ENCODE results near the gene GRIFIN.

Gene GRIFIN

DNA sequence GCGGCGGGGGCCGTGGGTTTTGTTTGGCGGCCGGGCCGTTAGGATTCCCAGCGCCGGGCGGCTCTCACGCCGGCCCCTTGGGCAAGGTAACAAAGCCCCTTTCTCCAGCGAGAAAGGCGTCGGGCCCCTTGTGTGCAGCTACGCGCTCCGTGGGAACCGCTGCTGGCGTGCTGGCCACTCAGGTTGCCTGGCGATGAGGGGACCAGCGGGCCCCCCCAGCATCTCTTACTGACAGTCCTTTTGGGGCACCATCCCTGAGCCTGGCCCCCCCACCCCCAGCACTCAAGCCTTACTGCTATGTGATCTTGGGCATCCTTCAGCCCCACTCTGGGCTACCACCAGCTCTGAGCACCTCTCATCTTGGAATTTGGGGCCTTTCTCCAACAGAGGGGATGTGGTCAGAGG, 45.1 kb upstream of the GRIFIN start:
- no peaks in the 10 kb centered on the region for H3K9me3 ChIP-seq (replicated peaks; ENCODE audit: insufficient read depth, low read length)
- no peak overlapping the region for H3K4me2 ChIP-seq (ENCODE audit: low read depth, low read length)
- peaks cover 89% of the 10 kb centered on the region for H3K27me3 ChIP-seq (replicated peaks; ENCODE audit: insufficient read depth, low read length)
- H3K9ac ChIP-seq (ENCODE audit: low read length), result no peak overlapping the region
- H3K4me3 ChIP-seq (ENCODE audit: low read length), result no peak overlapping the region
- no peaks in the 10 kb centered on the region for H4K20me1 ChIP-seq (ENCODE audit: insufficient read depth, low read length)
- TF ChIP-seq, protein P1, sequence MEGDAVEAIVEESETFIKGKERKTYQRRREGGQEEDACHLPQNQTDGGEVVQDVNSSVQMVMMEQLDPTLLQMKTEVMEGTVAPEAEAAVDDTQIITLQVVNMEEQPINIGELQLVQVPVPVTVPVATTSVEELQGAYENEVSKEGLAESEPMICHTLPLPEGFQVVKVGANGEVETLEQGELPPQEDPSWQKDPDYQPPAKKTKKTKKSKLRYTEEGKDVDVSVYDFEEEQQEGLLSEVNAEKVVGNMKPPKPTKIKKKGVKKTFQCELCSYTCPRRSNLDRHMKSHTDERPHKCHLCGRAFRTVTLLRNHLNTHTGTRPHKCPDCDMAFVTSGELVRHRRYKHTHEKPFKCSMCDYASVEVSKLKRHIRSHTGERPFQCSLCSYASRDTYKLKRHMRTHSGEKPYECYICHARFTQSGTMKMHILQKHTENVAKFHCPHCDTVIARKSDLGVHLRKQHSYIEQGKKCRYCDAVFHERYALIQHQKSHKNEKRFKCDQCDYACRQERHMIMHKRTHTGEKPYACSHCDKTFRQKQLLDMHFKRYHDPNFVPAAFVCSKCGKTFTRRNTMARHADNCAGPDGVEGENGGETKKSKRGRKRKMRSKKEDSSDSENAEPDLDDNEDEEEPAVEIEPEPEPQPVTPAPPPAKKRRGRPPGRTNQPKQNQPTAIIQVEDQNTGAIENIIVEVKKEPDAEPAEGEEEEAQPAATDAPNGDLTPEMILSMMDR (IDR thresholded peaks at IDR 0.05; ENCODE audit: low read length), result no peak
- TF ChIP-seq EZH2phosphoT487 (IDR thresholded peaks at IDR 0.05; ENCODE audit: low read length) (no peak), EZH2 (optimal IDR thresholded peaks at IDR 0.05; ENCODE audit: low read depth, low read length) (no peak)
- H3K4me1 ChIP-seq (ENCODE audit: low read length), result no peaks in the 10 kb centered on the region
- H2AFZ ChIP-seq (ENCODE audit: low read length), result no peak overlapping the region
- H3K27ac ChIP-seq (ENCODE audit: low read length), result no peak overlapping the region
- no peaks in the 10 kb centered on the region for H3F3A ChIP-seq (ENCODE audit: insufficient read depth, low read length)
- H3K9me2 ChIP-seq (replicated peaks; ENCODE audit: insufficient read depth, low read length), result no peaks in the 10 kb centered on the region
- H3K79me2 ChIP-seq (ENCODE audit: low read length), result no peaks in the 10 kb centered on the region
- no peaks in the 10 kb centered on the region for H3K36me3 ChIP-seq (replicated peaks; ENCODE audit: insufficient read depth, low read length)
- DNase-seq, result no peak

DNA sequence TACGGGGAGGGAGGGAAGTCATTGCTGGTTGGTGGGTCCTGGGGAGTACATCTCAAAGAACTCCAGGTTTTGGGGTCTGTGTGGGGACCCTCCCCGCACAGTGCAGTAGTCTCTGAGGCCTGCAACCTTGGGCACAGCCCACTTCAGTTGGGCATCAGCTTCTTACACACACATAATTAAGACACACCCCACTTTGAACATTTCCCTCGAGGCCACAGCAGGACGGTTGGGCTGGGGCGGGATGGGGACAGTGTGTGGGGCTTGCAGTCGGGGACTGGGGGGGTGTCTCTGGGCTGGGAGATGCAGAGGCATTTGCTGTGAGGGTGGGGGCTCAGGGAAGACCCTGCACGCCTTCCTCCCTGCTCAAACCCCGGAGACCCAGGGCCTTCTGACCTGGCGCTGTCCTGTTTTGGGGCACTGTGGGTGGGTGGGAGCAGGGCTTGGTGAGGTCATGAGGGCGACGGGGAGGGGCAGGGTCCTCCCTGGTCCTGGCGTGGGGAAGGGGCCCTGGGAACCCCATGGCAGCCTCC, 44.6 kb upstream of the GRIFIN start:
- Histone ChIP-seq H3K27me3 (replicated peaks; ENCODE audit: insufficient read depth, low read length) (peaks cover 89% of the 10 kb centered on the region), H3K4me2 (ENCODE audit: low read depth, low read length) (no peak overlapping the region), H2AFZ (ENCODE audit: low read length) (no peak overlapping the region), H3K9me3 (replicated peaks; ENCODE audit: insufficient read depth, low read length) (no peaks in the 10 kb centered on the region), H4K20me1 (ENCODE audit: insufficient read depth, low read length) (no peaks in the 10 kb centered on the region), H3K9ac (ENCODE audit: low read length) (no peak overlapping the region), H3K4me1 (ENCODE audit: low read length) (no peaks in the 10 kb centered on the region), H3K36me3 (replicated peaks; ENCODE audit: insufficient read depth, low read length) (no peaks in the 10 kb centered on the region), H3K4me3 (ENCODE audit: low read length) (no peak overlapping the region), H3F3A (ENCODE audit: insufficient read depth, low read length) (no peaks in the 10 kb centered on the region), H3K79me2 (ENCODE audit: low read length) (no peaks in the 10 kb centered on the region), H3K9me2 (replicated peaks; ENCODE audit: insufficient read depth, low read length) (no peaks in the 10 kb centered on the region), H3K27ac (ENCODE audit: low read length) (no peak overlapping the region)
- TF ChIP-seq EZH2 (optimal IDR thresholded peaks at IDR 0.05; ENCODE audit: low read depth, low read length), result no peak
- TF ChIP-seq EZH2phosphoT487 (IDR thresholded peaks at IDR 0.05; ENCODE audit: low read length), result no peak
- TF ChIP-seq, protein P1 (IDR thresholded peaks at IDR 0.05; ENCODE audit: low read length), result no peak
- no peak for DNase-seq

DNA sequence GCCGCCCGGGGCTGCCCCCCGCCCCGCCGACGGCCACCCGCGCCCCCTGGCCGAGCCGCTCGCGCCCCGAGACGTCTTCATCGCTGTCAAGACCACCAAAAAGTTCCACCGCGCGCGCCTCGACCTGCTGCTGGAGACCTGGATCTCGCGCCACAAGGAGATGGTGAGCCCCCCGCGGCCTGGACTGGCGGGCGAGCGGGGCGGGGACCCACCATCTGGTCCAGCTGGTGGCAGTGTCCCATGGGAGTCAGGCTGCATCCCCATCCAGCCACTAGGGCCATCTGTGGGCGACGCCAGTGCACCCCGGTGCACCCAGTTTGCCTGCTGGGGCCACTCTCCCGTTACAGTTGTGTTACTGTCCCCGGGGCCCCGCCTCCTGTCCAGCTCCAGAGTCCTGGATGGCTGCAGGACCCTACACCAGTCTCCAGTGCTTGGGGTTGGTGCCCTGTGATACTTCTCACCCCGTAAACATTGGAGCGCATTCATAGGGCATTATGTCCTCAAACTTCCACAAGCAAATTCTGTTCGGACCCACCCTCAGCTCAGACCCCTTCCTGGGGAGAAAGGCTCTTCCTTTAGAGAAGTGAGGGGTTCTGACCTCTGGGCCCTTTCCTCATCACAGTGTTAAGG, 44.0 kb upstream of the GRIFIN start:
- no peaks in the 10 kb centered on the region for H4K20me1 ChIP-seq (ENCODE audit: insufficient read depth, low read length)
- no peaks in the 10 kb centered on the region for H3K9me3 ChIP-seq (replicated peaks; ENCODE audit: insufficient read depth, low read length)
- no peak overlapping the region for H2AFZ ChIP-seq (ENCODE audit: low read length)
- H3K9ac ChIP-seq (ENCODE audit: low read length), result no peak overlapping the region
- TF ChIP-seq EZH2phosphoT487 (IDR thresholded peaks at IDR 0.05; ENCODE audit: low read length), result no peak
- TF ChIP-seq EZH2 (optimal IDR thresholded peaks at IDR 0.05; ENCODE audit: low read depth, low read length), result no peak
- TF ChIP-seq, protein P1 (IDR thresholded peaks at IDR 0.05; ENCODE audit: low read length), result no peak
- H3K4me2 ChIP-seq (ENCODE audit: low read depth, low read length), result no peak overlapping the region
- no peak overlapping the region for H3K4me3 ChIP-seq (ENCODE audit: low read length)
- H3K79me2 ChIP-seq (ENCODE audit: low read length), result no peaks in the 10 kb centered on the region
- H3K36me3 ChIP-seq (replicated peaks; ENCODE audit: insufficient read depth, low read length), result no peaks in the 10 kb centered on the region
- H3K27ac ChIP-seq (ENCODE audit: low read length), result no peak overlapping the region
- peaks cover 87% of the 10 kb centered on the region for H3K27me3 ChIP-seq (replicated peaks; ENCODE audit: insufficient read depth, low read length)
- no peak for DNase-seq
- H3K9me2 ChIP-seq (replicated peaks; ENCODE audit: insufficient read depth, low read length), result no peaks in the 10 kb centered on the region
- H3F3A ChIP-seq (ENCODE audit: insufficient read depth, low read length), result no peaks in the 10 kb centered on the region
- H3K4me1 ChIP-seq (ENCODE audit: low read length), result no peaks in the 10 kb centered on the region
